Tibial nerve (tissue), 4 donors: ENCODE measurements around the gene BMP3.
"Not testable (repeated sequence)": the region's sequence is repeated elsewhere in the genome, so short reads cannot be mapped to it uniquely, and the experiment has no call there.

Experiments
- CTCF ChIP-seq, 5 experiments: fragments of 200-600 bp in 3 of 5; fragments of 450-650 bp in 2 of 5; sonication (generic) in 3 of 5; IDR thresholded peaks; one replicate each; pipeline ENCODE4 v1.5.1; 2016 to 2019; ENCODE audit warnings: antibody characterized with exemption in 5 of 5, mild to moderate bottlenecking in 3 of 5, moderate library complexity in 2 of 5
- EP300 ChIP-seq, 2 donors: sonication (generic); formaldehyde crosslinking; IDR thresholded peaks; one replicate each; pipeline ENCODE4 v1.6.1; 2017; ENCODE audit warnings: antibody characterized with exemption in 2 of 2, mild to moderate bottlenecking in 1 of 2
- POLR2A ChIP-seq, 2 donors: fragments of 450-650 bp; IDR thresholded peaks; one replicate each; pipeline ENCODE4 v1.6.1; 2017; ENCODE audit warnings: antibody characterized with exemption in 2 of 2, mild to moderate bottlenecking in 2 of 2, moderate library complexity in 2 of 2

- not testable (repeated sequence) for TF ChIP-seq CTCF, POLR2A, EP300 (IDR thresholded peaks at IDR 0.05)
Observed at GRCh38 chr4:81016566-81016965, 13.9 kb upstream of the BMP3 start.
